Activated CD4-positive, alpha-beta T cell treated with anti-CD3 and anti-CD28 coated beads, Interleukin-2, amount 50 U/mL, for 24 hours (primary cell): ENCODE data around the gene PDGFRB.

Source experiments
- DNase-seq, 2 donors: peaks; one replicate each; pipeline ENCODE4 v3.0.0-alpha.2; 2020; ENCODE audit warnings: low read depth in 1 of 2, low spot score in 1 of 2

Gene PDGFRB

DNA sequence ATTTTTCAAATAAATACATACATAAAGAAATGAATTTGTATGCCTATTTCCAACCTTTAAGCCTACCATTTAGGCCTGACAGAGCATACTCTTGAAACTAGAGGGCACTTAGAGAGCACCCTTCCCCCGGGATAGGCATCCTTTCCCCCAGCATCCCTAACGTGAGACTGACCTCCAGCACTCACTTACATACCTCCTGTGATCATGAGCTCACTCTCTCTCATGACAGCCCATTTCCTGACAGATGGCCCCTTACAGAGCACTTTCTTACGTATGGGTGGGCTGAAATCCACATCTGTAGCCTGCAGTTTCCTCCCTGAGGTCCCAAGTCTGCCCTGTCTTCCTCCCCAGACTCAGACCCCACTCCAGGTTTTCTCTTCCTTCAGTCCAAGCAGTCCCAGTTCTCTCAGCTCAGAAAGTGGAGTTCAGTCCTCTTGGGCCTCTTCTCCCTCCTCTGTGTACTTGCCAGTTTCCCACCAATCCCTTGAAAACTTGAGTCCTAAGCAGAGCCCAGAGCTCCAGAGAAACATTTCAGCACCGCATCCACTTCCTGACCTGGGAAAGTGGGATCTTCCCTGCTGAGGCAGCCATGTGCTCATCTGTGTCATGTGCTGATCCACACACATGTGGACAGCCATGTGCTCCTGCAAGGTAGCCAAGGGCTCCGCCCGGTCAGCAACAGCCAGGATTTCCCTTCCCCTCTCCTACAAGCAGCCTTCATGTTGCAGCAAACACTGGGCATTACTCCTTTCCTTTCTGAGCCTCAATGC lies 8.8 kb upstream of the PDGFRB start:
- DNase-seq, result no peak

DNA sequence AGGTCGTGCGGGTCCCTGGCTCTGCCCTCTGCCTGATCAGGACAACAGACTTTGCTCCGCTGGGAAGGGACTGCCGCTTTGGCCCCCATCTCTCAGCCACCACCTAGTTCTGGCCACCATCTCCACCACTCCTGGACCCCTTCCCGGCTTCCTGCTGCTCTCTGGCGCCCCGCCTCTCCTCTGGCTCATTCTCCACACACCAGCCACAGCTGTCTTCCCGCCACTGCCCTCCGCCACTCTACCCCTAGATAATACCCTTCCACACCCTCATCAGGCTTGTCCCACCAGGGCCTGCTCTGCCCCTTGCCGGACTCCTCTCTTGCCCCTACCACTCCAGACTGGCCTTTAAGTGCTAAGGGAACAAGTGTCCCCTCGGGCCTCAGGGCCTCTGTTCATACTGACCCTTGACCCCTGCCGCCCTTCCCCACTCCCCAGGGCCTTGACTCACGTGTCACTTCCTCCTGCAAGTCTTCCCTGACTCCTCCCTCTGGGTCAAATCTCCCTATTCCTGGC lies 8.0 kb upstream of the PDGFRB start:
- DNase-seq, result no peak

DNA sequence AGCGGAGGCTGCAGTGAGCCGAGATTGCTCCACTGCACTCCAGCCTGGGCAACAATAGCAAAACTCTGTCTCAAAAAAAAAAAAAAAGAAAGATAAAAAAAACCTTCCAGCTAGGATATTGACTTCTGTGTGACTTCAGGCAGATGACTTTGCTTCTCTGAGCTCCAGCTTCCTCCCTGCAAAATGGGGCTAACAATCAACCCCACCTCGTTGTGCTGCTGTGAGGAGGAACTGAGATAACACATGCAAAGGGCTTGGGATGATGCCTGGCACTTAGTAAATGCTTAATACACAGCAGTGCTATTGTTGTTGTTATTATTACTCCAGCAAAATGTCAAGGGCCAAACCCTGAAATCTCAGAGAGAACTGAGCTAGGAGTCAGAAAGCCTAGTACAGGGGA lies 7.4 kb upstream of the PDGFRB start:
- no peak for DNase-seq

DNA sequence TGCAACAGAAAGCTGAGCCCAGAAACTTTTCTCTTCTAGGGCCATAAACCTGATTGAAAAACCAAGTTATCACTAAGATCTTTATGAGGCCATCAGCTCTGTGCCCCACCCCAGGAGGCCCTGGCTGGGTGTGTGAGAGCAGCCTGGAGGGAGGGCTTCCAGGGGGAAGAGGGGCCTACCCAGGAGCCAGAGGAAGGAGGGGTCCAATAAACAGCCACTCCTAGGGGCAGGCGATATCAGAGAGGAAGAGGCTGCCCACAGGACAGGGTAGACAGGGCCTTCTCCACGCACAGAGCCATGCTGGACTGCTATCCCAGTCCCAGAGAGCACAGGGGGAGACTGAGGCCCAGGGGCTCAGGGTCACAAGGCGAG lies 6.5 kb upstream of the PDGFRB start:
- DNase-seq, result no peak

DNA sequence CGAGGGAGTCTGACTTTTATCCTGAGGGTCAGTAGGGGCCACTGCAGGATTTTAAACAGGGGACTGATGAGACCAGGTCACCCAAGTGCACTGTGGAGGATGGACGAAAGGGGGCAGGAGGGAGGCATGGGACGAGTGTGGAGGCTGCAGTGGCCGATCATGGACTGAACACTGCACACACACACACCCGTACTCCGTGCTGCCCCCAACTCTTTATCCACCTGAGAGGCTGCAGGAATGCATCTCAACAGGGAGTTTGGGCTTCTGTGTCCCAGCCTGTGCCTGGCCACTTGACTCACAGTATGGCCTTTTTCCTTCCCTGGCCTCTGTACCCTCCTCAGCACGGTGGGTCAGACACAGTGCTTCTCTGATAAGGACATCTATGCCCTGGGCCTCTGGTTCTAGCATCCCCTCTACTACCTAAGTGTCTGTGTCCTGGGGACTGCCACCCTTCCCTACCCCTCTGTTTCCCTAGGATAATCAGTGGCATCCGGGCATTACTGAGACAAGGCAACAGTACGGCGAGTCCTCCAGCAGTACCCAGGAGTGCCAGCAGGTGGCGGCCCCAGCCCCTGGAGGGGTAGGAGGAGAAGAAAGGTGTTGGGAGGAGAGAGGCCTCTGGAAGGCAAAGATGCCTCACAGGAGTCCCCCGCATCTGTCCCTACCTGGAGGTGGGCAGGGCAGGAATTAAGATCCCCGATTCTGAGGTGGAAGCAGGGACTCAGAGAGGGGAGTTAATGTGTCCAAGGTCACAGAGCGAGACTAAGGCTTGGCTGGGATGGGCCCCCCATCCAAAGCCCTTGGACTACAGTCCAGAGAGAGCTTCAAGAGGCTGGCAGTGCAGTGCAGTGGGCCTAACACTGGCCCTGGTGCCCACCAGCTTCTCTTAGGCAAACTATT lies 5.8 kb upstream of the PDGFRB start:
- DNase-seq, result peak; percentile 56 to 63

DNA sequence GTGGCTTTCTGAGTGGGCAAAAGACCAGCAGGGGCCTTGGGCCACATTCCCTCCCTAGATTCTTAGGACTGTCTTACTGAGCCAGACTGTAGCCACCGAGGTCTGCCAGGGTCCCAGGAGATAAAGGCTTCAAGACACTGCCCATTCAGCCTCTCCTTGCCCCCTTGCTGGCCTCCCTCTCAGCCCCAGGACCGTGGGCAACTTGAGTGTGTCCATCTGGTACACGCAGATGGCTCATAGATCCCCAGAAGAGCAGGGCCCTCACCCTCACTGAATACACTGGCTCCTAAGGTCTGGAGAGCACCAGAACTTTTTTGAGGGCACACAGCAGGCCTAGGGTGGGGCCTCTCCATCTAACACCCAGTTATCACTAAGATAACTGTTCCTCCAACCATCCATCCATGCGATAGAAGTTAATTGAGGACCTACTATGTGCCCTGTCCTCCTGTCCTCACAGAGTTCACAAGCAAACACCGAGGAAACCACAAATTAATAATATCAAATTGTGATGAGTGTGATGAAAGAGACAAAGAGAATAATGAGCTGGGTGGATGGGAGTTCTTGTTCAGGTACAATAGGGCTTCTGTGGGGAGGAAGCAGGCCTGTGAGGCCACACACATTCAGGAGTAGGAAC lies 4.9 kb upstream of the PDGFRB start:
- no peak for DNase-seq

DNA sequence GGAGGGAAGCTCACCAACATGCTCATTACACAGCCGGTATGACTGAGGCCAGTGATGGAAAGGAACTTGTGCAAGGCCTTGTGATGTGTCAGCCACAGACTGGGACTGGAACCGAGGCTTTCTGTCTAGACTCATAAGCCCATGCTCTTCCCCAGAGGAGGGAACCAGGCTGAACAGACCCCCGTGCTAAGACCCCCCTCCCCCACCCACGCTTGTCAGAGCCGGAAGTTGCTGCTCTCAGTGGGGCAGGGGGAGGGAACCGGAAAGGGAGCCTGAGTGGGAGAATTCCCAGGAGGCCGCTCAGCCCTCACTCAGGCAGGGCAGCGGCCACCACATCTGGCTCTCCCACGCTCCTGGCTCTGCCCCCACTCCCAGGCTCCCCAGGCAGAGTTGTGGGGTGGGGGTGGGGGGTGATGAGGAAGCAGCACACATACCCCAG lies 4.1 kb upstream of the PDGFRB start:
- DNase-seq, result no peak

DNA sequence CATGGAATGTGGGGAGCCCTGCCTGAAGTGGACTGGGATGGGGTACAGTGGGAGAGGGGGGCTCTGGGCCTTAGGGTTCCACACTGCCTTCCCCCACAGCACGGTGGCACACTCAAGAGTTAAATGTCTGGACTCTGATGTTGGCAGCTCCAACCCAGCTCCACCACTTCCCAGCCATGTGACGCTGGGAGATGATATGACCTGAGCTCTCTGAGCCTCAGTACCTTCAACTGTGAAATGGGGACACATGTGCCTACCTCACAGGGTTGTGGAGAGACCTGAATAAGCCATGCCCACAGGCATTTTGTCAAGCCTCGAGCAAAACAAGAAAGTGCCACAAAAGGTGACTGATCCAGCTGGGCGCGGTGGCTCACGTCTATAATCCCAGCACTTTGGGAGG lies 3.4 kb upstream of the PDGFRB start:
- DNase-seq, result no peak

DNA sequence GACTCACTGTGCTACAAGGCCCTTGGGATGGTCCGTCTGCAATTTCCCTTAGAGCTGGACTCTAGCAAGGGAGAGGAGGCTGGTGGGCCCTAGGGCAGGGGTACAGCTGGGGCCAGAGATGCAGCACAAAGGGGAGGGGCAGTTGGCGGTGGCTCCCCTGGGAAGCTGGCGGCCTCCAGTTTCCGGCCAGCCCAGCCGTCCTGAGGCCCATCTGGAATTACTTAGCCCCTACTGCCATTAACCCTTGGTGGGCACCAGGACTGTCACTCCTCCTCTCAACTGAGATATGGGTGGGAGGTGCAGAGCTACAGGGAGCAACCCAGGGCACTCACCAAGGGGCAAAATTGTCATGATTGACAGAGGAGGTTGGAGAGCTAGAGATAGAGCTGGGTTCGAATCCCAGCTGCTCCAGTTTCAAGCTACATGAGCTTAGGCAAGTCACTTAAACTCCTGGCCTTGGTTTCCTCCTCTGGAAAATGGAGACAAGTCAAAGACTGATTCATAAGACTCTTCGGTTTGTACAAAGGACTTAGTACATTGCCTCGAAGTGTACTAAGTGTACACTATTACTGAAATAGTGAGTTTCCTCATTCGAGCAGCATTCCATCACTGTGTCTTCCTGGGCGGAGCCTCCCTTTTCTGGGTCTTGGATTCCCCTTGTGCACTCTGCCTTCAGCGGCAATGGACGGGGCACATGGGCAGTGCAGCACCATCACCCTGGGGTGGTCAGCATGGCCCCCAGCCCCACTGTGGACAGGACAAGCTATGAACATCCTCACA lies 2.7 kb upstream of the PDGFRB start:
- DNase-seq, result no peak

DNA sequence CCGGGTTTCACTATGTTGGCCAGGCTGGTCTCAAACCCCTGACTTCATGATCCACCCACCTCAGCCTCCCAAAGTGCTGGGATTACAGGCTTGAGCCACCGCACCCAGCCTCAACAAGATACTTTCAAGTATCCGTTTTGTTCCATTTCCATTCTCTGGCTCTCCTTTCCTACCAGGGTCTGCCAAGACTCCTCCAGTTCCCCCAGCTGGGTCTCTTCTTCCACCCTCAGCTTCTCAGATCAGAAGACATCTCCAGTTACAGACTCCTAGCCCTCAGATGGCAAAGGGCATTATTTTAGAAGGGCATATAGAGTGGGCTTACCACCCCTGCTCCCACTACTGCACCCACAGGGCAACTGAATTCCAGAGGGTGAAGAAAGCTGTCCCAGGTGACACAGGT lies 1.5 kb upstream of the PDGFRB start:
- DNase-seq, result no peak

DNA sequence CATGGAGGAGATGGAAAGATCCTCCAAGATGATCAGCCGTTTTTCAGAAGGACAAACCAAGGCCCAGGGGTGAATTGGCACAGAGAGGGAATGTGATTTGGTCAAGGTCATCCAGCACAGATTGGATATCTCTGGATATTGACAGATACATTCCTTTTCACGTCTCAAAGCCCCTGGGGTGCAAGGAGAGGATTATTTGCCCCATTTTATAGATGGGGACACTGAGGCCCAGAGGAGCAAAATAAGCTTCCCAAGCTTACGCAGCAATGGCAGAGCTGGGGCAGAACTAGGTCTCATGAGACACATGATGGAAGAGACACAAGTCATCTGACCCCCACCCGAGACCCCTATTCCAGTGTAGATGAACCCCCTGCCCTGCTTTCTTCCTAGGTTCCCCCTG lies 895 bp upstream of the PDGFRB start:
- DNase-seq, result no peak

DNA sequence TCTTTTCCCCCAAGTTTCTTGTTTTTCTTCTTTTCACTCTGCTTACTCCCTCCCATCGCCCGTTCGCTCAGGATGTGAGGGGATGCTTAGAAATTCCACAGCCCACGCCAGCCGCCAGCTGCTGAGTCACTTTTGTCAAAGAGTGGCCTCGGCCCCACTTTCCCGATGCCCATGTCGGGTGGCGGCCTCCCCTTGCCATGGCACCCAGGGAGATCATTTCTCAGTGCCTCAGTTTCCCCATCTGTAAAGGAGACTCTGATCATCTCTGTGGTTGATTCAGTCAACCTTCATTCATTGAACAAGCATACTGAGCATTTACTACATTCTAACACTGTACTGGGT lies 353 bp upstream of the PDGFRB start:
- DNase-seq, result no peak

DNA sequence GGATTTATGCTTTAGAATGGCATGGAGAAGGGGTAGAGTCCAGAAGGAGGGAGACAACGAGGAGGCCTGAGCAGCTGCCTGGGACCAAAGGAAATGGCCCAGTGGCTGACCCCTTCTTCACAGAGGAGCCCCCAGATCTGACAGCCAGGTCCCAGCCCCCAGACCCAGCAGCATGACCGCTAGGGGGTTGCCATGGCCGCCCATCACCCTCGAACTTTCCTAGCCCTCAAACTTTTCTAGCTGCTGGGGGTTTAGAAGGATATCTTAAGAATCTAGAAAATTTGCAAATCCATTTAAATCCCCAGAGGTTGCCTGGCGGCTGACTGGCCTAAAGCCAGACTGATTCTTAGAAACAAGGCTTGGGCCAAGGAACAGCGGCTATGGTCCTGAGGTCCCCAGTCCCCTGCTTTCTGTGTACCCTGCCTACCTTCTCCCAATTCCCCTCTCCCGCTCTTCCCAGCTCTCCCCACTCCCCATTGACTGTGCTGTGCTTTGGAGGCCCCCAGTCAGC lies 972 bp downstream of the PDGFRB start:
- no peak for DNase-seq

DNA sequence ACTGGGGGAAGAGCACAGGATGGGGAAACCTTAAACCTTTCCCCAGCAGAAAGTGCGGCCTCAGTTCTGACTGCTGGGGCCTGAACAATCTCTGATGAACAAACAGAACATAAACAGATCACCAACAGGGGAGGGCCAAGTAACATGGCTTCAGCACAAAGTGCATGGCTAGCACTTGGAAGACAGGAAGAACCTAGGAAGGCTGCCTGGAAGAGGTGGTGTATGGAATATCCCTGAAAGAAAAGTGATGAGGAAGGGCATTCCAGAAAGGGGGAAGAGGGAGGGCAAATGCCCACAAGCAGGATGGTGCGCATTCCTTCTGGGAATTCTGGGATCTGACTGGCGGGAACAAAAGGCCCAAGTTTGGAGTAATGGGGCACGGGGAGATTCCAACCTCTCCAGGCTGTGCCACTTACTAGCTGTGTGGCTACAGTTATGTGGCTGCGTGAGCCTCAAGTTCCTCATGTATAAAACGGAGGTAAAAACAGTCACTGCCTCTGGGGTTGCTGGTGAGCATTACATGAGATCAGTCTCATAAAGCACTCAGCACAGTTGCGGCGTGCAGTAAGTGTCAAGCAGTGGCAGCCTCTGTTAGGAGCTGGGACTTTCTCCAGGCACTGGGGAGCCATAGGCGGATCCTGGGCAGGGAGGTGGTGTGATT lies 1.6 kb downstream of the PDGFRB start:
- no peak for DNase-seq

DNA sequence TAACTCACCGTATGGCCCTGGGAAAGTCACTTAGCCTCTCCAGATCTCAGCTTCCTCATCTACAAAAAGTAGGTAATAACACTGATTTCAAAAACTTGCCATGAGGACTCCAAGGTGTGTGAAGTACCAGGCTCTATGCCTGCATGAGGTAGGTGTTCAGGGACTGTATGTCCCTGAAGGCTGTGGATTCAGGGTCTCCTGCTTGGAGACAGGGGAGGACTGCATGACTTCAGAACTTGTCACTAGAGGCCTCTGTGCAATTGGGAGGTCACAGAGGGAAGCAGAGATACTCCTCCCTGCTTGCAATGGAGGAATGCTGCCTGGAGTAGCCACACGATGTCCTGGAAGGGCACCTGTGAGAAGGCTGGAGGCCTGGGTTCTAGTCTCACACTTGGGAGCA lies 2.2 kb downstream of the PDGFRB start:
- DNase-seq, result no peak

DNA sequence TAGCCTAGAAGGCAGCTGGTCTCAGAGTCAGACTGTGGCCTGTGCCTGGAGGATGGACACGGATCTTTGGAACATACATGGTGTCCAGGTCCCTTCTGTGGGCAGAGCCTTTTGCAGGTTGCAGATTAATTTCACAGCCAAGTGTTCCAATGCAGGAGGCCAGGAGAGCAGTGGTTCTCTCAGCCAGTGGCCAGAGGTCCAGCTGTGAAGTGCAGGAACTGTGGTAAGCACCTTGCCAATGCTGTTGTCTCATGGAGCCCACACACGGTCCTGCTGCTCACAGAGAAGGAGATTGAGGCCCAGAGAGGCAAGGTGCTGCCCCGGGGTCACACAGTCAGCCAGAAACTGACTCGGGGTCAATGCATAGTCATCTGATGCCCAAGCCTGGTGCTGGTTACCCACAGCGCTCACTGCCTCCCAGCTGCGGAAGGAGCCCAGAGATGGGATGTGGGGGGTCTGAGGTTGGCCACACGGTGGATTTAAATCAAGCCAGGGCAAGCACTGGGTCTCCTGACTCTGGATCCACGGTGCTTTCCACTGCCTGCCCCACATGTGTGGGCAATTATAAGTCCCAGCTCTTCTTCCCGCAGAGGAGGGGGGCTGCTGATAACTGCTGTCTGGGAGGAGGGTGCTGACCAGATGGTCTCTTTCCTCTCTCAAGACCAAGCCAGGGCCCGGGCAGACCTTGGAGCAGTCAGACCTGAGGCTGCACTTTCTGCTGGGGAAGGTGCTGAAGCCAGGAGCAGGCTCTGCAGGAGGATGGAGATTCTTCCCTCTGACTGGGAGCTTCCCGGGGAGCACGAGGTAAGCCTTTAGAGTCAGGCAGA lies 2.8 kb downstream of the PDGFRB start:
- DNase-seq, result no peak

DNA sequence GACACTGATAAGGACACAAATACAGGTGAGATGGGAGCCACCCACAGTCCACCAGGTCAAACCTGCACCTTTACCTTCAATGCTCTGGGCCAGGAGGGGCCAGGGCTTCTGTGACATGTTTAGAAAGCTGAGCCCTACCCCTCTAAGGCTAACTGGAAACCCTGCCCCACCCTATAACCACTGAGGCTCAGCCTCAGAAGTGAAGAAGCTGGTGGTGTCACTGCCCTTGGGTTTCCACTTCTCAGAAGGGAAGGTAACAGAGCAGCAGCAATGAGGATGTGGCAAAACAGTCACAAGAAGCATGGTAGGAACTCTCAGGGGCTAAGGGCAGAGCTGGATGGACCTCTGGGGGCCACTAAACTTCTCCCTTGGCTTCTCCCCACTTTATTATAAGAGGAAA lies 6.0 kb downstream of the PDGFRB start:
- no peak for DNase-seq

DNA sequence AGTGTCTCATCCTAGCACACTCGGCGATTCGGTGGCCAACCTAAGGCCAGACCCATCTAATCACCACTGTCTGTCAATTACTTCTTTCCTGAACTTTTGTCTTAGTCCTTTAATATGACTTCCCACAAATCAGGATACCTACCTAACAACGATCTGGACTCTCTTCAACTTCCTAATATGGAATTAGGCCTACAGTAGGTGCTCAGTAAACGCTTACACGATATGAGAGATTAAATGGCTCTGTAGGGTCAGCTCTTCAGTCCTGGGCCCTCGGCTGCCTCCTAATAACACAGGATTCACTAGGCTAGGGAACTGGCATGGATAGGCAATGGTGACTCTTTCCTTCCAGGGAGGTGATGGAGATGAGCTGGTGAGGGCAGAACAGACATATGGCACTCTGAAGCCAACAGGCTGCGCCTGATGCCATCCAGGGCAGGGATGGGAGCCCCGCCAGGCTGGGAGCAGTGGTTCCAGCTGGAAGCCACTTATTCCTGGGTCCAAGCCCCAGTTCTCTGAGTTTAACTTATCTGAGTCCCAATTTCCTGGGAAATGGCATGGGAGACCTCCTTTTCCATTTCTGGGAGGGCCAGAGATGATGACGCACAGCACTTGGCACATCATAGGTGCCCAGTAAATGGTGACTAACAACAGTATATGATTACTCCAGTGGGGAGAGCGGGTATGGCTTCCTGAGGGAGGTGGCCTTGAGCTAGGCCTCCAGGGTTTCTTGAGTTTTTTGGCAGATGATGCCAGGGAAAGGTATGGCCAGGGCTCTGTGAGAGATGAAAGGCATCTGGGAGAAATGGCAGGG lies 7.3 kb downstream of the PDGFRB start:
- DNase-seq, result no peak

DNA sequence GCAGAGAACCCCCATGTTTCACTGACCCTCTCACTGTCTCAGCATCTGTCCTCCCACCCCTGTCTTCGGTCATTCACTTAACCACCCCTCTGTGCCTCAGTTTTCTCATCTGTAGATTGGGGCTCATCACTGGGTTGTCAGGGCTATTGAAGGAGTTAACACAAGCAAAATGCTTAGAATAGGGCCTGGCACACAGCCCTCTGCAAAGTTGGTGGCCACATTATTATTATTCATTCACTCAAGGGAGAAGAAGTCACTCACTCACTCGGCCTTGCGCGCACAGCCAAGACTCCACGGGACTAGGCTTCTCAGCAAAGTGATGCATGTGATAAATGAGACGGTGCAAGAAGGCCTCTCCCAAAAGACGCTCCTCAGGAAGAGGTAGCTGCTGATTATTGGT lies 8.0 kb downstream of the PDGFRB start:
- no peak for DNase-seq
